ENCODE results near the gene PRDM4.
A peak's percentile ranks its signal among the peaks of the same experiment; 100 is the strongest.
"Not testable (repeated sequence)": the region's sequence is repeated elsewhere in the genome, so short reads cannot be mapped to it uniquely, and the experiment has no call there.

Gene PRDM4

GRCh38 chr12:107774349-107775029, 13.6 kb upstream of the PRDM4 start, which contains the start of gene ASCL4:
TSS of gene ASCL4 (plus strand) at chr12:107774704. CDS start at chr12:107775219, 515 bp downstream.
- no peak for DNase-seq

- DNase-seq: no peak
Observed at GRCh38 chr12:107767466-107767865, 6.5 kb upstream of the PRDM4 start.

DNA sequence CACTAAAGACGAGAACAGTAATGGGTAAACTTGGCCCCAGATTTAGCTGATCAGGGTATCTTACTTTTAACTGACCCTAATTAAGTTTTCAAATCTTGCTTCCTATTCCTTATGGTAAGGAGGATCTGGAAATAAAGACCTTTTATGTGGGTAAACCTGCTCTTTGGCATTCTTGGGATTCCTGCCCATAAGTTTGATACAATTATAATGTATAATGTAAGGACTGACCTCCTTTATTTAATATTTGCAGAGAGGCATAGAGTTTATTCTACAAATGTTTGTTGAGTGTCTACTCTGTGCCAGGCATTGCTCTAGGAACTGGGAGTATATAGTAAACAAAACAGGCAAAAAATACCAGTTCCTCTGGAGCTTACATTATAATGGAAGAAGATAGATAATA, 4.4 kb upstream of the PRDM4 start:
- no peak for DNase-seq

- no peak for DNase-seq
Observed at GRCh38 chr12:107764626-107765025, 3.7 kb upstream of the PRDM4 start.

DNA sequence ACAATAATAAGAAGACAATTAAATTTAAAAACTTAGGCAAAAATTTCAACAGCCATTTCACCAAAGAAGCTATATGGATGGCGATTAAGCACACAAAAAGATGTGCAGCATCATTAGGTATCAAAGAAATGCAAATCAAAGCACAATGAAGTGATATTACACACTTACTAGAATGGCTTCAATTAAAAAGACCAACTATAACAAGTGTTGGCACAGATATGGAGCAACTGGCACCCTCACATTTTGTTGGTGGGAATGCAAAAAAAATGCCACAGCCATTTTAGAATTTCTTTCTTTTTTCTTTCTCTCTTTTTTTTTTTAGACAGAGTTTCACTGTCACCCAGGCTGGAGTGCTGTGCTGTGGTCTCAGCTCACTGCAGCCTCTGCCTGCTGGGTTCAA, 1.9 kb upstream of the PRDM4 start:
- DNase-seq: no peak

DNA sequence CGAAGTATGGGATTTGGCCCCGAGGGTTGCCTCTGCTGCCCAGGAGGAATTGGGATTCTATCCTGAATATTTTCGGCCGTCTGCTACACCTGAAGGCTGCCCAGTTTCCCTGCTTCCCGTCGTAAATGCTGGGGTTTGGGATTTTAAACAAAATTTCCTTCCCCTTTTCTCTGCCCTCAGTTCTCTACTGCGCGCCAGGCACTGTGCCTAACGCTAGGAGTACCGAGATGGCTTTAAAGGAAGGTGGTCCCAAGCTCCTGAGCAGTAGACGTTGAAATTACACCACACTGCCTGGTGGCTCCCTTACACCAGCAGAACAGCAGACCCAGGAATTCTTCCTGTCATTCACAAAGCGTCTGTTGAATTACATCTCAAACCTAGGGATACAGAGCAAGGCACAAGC, 566 bp upstream of the PRDM4 start:
- peak; percentile 31 for DNase-seq

DNA sequence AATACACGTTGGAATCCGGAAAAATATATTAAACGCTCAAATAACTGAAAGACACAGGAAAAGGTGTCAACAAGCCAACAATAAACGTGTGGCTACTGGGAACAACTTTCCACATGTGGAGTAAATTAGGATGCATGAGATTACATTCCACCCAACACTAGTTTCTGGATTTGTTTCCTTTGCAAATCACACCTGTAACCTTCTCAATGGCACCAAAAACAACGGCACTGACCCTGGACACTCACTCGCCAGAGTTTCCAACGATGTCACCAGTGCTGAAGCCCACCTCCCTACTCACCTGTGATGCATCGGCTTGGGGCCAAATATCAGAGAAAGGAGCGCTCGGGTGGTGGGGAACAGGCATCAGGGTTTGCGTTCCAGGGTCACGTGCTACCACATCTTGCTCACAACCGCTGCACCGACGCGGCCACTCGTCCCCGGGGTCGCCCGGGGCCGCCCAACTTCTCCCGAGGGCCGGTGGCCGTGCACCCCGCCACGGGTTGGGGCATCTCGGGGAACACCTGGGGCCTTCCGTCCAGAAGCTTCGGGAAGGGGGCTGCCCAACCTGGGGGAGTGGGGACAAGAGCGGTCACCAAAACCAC, 629 bp downstream of the PRDM4 start:
- DNase-seq: peak; percentile 63

DNA sequence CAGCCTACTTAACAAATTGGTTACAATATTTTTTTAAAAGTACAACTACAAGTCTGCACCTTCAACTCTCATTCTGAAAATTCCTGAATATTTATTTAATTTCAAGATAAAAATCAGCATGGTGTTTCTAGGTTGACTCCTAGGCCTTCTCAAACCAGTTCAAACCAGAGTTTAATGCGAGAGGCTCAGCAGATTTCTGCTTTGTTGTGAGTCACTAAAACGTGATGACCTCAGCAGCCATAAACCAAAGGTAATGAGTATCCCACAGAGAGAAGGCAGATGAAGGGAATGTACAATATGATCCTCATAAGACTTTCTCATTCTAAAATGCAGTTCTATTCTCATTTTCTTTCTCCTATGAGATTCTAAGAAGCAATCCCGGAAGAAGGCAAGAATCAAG, 1.5 kb downstream of the PRDM4 start:
- DNase-seq: no peak

GRCh38 chr12:107749083-107749482, 11.9 kb downstream of the PRDM4 start:
- DNase-seq: no peak

DNA sequence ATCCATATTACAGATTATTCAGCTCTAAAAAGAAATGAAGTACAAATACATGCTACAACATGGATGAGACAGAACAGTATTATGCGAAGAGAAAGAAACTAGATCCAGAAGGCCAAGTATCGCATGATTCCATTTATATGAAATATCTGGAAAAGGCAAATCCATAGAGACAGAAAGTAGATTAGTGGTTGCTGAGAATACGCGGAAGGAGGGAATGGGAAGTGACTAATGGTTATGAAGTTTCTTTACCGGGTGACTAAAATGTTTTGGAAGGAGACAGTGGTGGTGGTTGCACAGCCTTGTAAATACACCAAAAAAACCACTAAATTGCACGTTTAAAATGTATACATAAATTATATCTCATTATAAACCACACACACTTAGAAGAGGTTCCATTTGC, 12.5 kb downstream of the PRDM4 start:
- no peak for DNase-seq

DNA sequence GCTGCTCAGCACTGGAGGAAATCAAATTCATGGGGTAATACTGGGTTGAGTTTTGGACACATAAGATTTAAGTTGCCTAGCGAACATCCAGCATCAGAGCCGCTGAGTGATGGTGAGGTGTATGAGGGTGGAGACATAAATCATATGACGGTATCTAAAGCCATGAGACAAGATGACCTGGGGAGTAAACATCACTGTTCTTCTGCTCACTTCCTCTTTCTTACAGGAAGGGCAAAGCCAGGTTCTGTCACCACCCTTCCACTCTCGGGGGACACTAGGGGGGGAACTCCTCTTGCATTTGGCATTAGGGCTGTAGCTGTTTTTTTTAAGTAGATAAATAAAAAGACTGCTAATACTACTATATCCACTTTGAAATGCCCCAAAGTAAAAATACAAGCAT, 24.0 kb downstream of the PRDM4 start:
- no peak for DNase-seq

GRCh38 chr12:107735763-107736162, 25.2 kb downstream of the PRDM4 start:
- no peak for DNase-seq

- DNase-seq: no peak
Observed at GRCh38 chr12:107734139-107734538, 26.8 kb downstream of the PRDM4 start.

GRCh38 chr12:107732365-107732764, 28.6 kb downstream of the PRDM4 start:
- no peak for DNase-seq

DNA sequence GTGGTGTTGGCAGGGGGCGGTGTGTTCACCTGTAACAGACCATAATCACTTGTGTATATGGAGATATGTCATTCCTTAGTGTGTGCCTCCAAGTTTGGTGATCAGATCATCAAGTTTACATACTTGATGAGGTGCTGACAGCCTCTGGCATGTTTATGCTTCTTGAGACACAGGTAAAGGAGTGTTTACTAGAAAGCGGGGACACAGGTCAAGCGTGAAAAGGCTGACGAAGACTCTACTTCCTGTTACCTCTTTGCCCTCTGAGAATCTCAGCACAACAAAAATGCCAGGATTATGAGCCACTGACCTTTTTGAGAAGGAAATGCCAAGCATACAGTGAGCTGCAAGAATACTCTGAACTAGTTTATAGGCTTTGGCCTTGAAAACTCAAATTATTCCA, 29.6 kb downstream of the PRDM4 start:
- DNase-seq: no peak

DNA sequence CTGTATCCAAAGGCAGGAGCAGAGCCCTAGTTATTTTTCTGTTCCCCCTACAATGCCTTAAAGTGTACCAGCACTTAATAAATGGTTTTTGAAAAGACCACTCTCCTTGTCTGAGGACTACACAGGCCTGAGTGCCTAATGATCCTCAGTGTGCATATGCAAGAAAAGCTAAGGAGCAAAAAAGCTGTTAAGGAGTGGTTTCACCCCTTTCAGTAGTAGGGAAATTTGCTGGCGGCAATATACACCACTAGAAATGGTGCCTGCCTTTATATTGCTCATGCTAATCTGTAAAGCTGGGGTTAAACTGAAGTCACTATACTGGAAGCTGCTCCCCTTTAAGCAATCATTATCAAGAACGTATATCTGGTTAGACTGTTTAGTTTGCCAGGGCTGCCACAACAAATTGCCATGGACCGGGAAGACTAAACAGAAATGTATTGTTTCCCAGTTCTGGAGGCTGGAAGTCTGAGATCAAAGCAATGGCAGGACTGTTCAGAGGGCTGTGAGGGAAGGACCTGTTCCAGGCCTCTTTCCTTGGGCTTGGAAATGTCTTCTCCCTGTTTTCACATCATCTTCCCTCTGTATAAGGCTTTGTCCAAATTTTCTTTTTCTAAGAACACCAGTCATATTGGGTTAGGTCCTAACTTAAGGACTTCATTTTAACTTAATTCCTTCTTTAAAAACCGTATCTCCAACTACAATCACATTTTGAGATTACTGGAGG, 30.2 kb downstream of the PRDM4 start:
- no peak for DNase-seq

GRCh38 chr12:107727742-107728141, 33.2 kb downstream of the PRDM4 start:
- not testable (repeated sequence) for DNase-seq

GRCh38 chr12:107727327-107727726, 33.6 kb downstream of the PRDM4 start:
- DNase-seq: not testable (repeated sequence)

DNA sequence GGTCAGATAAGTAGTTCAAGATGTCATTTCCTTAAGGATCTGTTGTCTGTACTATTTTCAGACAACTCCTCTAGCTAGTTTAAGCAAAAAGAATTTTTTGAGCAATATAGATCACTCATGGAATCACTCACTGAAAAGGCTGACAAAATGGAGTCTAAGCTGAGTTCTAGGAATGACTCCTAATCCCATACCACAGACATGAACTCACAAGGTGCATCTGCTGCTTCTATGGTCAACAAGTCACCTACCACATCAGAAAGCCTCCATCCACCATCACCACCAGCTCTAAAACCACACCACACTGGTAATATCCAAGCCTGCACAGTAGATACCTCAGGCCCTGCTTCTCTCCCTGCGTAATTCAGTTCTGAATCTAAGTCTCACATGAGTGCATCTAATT, 42.3 kb downstream of the PRDM4 start:
- no peak for DNase-seq

DNA sequence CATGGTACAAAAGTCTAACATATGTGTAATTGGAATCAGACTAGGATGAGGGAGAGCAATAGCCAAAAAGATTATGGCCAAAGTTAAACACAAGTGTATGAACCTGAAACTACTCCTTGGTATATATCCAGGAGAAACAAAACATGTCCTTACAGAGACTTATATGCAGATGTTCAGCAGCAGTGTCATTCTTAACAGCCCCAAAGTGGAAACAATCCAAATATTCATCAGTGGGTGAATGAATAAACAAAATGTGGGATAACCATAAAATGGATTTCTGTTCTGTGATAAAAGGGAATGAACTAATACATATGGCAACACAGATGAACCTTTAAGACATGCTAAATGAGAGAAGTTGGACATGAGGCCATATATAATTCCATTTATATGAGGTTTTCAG, 45.2 kb downstream of the PRDM4 start:
- DNase-seq: no peak

- not testable (repeated sequence) for DNase-seq
Observed at GRCh38 chr12:107705522-107705921, 55.4 kb downstream of the PRDM4 start.

DNA sequence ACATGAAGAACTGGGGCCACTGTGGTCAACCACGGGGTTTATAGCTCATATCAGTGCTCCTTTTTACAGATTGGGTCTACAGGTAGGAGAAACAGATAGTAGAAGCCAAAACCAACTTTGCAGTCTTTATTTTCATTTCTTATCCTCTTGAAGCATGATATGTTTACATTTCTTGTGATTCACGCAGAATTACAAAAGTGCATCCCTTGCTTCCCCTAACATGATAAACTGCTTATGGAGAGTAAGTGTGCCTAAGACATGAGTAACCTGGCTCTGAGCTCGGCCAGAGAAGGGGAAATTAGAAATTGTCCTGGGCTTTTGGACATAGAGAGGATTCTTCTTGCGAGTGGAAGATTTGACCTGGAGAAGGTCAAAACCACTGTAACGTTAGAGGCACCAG, 56.9 kb downstream of the PRDM4 start:
- no peak for DNase-seq

DNA sequence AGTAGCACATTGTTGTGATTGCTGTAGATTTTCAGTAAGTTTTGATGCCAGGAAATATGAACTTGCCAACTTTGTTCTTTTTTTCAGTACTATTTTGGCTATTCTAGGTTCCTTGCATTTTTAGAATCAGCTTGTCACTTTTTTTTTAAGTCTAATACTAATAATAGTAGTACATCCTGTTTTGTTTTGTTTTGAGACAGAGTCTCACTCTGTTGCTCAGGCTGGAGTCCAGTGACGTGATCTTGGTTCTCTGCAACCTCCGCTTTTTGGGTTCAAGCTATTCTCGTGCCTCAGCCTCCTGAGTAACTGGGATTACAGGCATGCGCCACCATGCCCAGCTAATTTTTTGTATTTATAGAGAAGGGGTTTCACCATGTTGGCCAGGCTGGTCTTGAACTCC, 58.8 kb downstream of the PRDM4 start:
- no peak for DNase-seq

DNA sequence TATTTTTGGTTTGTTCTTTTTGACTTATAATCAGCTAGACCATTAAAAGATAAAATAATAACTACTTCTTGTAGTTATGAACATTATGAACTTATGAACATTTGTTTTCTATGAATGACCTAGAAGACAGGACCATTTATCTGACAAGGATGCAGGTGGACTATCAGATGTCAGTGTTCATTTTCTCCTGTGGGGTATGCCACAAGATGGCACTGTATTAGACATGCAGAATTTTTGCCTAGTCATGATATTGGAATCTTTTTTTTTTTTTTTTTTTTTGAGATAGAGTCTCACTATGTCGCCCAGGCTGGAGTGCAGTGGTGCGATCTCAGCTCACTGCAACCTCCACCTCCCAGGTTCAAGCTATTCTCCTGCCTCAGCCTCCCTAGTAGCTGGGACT, 65.2 kb downstream of the PRDM4 start:
- not testable (repeated sequence) for DNase-seq

Data from NCI-H1105 treated with DMSO at 0.1 percent for 48 hours (cell line).